Body of pancreas (tissue), 4 donors: ENCODE data around the gene DAZAP1. TPM values are rescaled to one million over a fixed set of nuclear protein-coding genes. Genes with fewer than 3 reads are reported as not detected.

Experiments
- ATAC-seq: fragments of 150-250 bp; one replicate; pipeline ENCODE4 v1.9.1; 2016
- DNase-seq, 4 donors: peaks; one replicate each; pipeline ENCODE4 v3.0.0-alpha.2; 2019
- H3K27ac ChIP-seq, 4 donors: fragments of 200-600 bp; sonication (generic); 1 replicate in 3 of 4; 2 replicates in 1 of 4; pipeline versions ENCODE4 v1.5.1 to v1.6.1; 2016 to 2019; ENCODE audit warnings: mild to moderate bottlenecking in 1 of 4, mixed read lengths in 1 of 4, moderate library complexity in 1 of 4
- H3K27me3 ChIP-seq, 2 donors: fragments of 200-600 bp; sonication (generic); one replicate each; pipeline ENCODE4 v1.6.0; 2016; ENCODE audit warnings: mild to moderate bottlenecking in 1 of 2
- H3K36me3 ChIP-seq, 2 donors: fragments of 200-600 bp; sonication (generic); replicated peaks in 1 of 2; 2 replicates each; pipeline ENCODE4 v1.5.1; 2016; ENCODE audit warnings: low read depth in 2 of 2; ENCODE audit not compliant: insufficient read depth in 1 of 2
- H3K4me1 ChIP-seq: fragments of 200-600 bp; sonication (generic); one replicate; pipeline ENCODE4 v1.6.0; 2016
- H3K4me3 ChIP-seq, 2 donors: fragments of 200-600 bp; sonication (generic); 1 replicate in 1 of 2; 2 replicates in 1 of 2; pipeline ENCODE4 v1.5.1; 2016 to 2019
- H3K9me3 ChIP-seq, 3 donors: fragments of 200-600 bp; sonication (generic); 1 replicate in 2 of 3; 2 replicates in 1 of 3; pipeline ENCODE4 v1.5.1; 2016
- CTCF ChIP-seq, 7 experiments: fragments of 450-650 bp in 4 of 7; fragments of 200-600 bp in 3 of 7; sonication (generic) in 3 of 7; IDR thresholded peaks; one replicate each; pipeline ENCODE4 v1.5.1; 2016 to 2019; ENCODE audit warnings: antibody characterized with exemption in 7 of 7
- POLR2A ChIP-seq, 3 donors: fragments of 450-650 bp; IDR thresholded peaks; one replicate each; pipeline ENCODE4 v1.6.1; 2016; ENCODE audit warnings: antibody characterized with exemption in 3 of 3, mild to moderate bottlenecking in 2 of 3
- WGBS, 2 donors: methylation state at CpG; one replicate each; pipeline ENCODE4 v1.1.5; 2017; 5-methylcytosine and 5-hydroxymethylcytosine counted together
- intact Hi-C: fragments of 100-400 bp; cut with DNase I; formaldehyde crosslinking; loops from one replicate; pipeline ENCODE4 v1.15.1; 2023
- total RNA-seq, 2 donors: library from RNA; depleted of rRNA; stranded (reverse); fragments of >200 nt; gene quantifications; one replicate each; pipeline ENCODE4 v1.1.0, GENCODE V29; 2016

The DAZAP1 gene
- total RNA-seq, 2 donors from 2014 or later, result 25.4 to 63.3 TPM

- peak; percentile 49 for ATAC-seq
- Histone ChIP-seq H3K27me3 (peaks cover 0 to 57% of the 10 kb centered on the region in 2 donors), H3K4me1 (peaks cover 43% of the 10 kb centered on the region), H3K36me3 (no peaks in the 10 kb centered on the region), H3K4me3 (no peak overlapping the region), H3K9me3 (no peaks in the 10 kb centered on the region), H3K27ac (no peak overlapping the region)
- TF ChIP-seq POLR2A (IDR thresholded peaks at IDR 0.05) (no peak), CTCF (IDR thresholded peaks at IDR 0.05) (no peak)
- intact Hi-C loops, result no loop called here
- WGBS, 2 donors, result 4 to 6% methylated on average over 26 to 41 of the region's 42 CpGs
- peak; percentile 53 to 68 (median 62) for DNase-seq
These were observed 48.1 kb downstream of the DAZAP1 start for GRCh38 chr19:1455336-1456120.

GRCh38 chr19:1456121-1456900 lies 48.9 kb downstream of the DAZAP1 start:
- WGBS, 2 donors, result 16 to 18% methylated on average over 7 to 41 of the region's 43 CpGs
- Histone ChIP-seq H3K9me3 (no peaks in the 10 kb centered on the region), H3K4me1 (peaks cover 43% of the 10 kb centered on the region), H3K27ac (no peak overlapping the region), H3K4me3 (no peak overlapping the region), H3K36me3 (no peaks in the 10 kb centered on the region), H3K27me3 (peaks cover 0 to 49% of the 10 kb centered on the region in 2 donors)
- no peak for TF ChIP-seq POLR2A (IDR thresholded peaks at IDR 0.05)
- TF ChIP-seq CTCF (IDR thresholded peaks at IDR 0.05), result no peak
- intact Hi-C loops, result no loop called here
- peak; percentile 1 for ATAC-seq
- no peak for DNase-seq

GRCh38 chr19:1457031-1457739 lies 49.8 kb downstream of the DAZAP1 start:
- Histone ChIP-seq H3K4me1 (peaks cover 43% of the 10 kb centered on the region), H3K4me3 (no peak overlapping the region), H3K27me3 (peaks cover 0 to 41% of the 10 kb centered on the region in 2 donors), H3K36me3 (no peaks in the 10 kb centered on the region), H3K9me3 (no peaks in the 10 kb centered on the region), H3K27ac (no peak overlapping the region)
- ATAC-seq (no peak), DNase-seq (no peak)
- intact Hi-C loops, result no loop called here
- TF ChIP-seq POLR2A (IDR thresholded peaks at IDR 0.05) (no peak), CTCF (IDR thresholded peaks at IDR 0.05) (no peak)
- WGBS, 2 donors, result 9 to 46% methylated on average over 11 to 48 of the region's 48 CpGs

- ATAC-seq (no peak), DNase-seq (no peak)
- 74 to 75% methylated on average over 5 to 14 of the region's 16 CpGs for WGBS, 2 donors
- H3K4me3 ChIP-seq, result no peak overlapping the region
- TF ChIP-seq CTCF (IDR thresholded peaks at IDR 0.05), result no peak
- no peak for TF ChIP-seq POLR2A (IDR thresholded peaks at IDR 0.05)
- H3K4me1 ChIP-seq, result peaks cover 38% of the 10 kb centered on the region
- no peaks in the 10 kb centered on the region for H3K9me3 ChIP-seq
- no peak overlapping the region for H3K27ac ChIP-seq
- peaks cover 0 to 34% of the 10 kb centered on the region in 2 donors for H3K27me3 ChIP-seq
- intact Hi-C loops, result no loop called here
- no peaks in the 10 kb centered on the region for H3K36me3 ChIP-seq
These were observed 50.5 kb downstream of the DAZAP1 start for GRCh38 chr19:1457892-1458291.
